ENCODE data around the gene OMG.
"Not testable (repeated sequence)": the region's sequence is repeated elsewhere in the genome, so short reads cannot be mapped to it uniquely, and the experiment has no call there.

OMG gene

GRCh38 chr17:31272803-31273202 lies 24.2 kb downstream of the OMG start:
- Histone ChIP-seq H3K79me2 (no peaks in the 10 kb centered on the region), H3K27ac (no peak overlapping the region), H3K4me1 (peaks cover 10% of the 10 kb centered on the region), H3K4me3 (ENCODE audit: low read depth, low read length) (no peak overlapping the region), H3K9me3 (ENCODE audit: control insufficient read depth, low read length) (no peaks in the 10 kb centered on the region), H3K36me3 (ENCODE audit: control insufficient read depth, insufficient read depth, low read length) (no peaks in the 10 kb centered on the region), H3K4me2 (ENCODE audit: low read length) (no peak overlapping the region), H2AFZ (no peak overlapping the region), H3K27me3 (ENCODE audit: control insufficient read depth, insufficient read depth, low read length) (no peaks in the 10 kb centered on the region), H3K9ac (no peak overlapping the region)
- TF ChIP-seq CTCF (IDR thresholded peaks at IDR 0.05) = no peak

- Histone ChIP-seq H3K79me2 (no peaks in the 10 kb centered on the region), H2AFZ (no peak overlapping the region), H3K27me3 (ENCODE audit: control insufficient read depth, insufficient read depth, low read length) (no peaks in the 10 kb centered on the region), H3K9me3 (ENCODE audit: control insufficient read depth, low read length) (no peaks in the 10 kb centered on the region), H3K4me1 (peaks cover 10% of the 10 kb centered on the region), H3K9ac (no peak overlapping the region), H3K4me2 (ENCODE audit: low read length) (no peak overlapping the region), H3K36me3 (ENCODE audit: control insufficient read depth, insufficient read depth, low read length) (no peaks in the 10 kb centered on the region), H3K4me3 (ENCODE audit: low read depth, low read length) (no peak overlapping the region), H3K27ac (no peak overlapping the region)
- TF ChIP-seq CTCF (IDR thresholded peaks at IDR 0.05) = no peak
Measured at GRCh38 chr17:31272236-31272635, 24.8 kb downstream of the OMG start.

GRCh38 chr17:31269578-31269983 lies 27.5 kb downstream of the OMG start:
- Histone ChIP-seq H3K9me3 (ENCODE audit: control insufficient read depth, low read length) (no peaks in the 10 kb centered on the region), H3K36me3 (ENCODE audit: control insufficient read depth, insufficient read depth, low read length) (no peaks in the 10 kb centered on the region), H3K27me3 (ENCODE audit: control insufficient read depth, insufficient read depth, low read length) (no peaks in the 10 kb centered on the region), H3K27ac (no peak overlapping the region), H3K9ac (no peak overlapping the region), H2AFZ (no peak overlapping the region), H3K4me3 (ENCODE audit: low read depth, low read length) (no peak overlapping the region), H3K4me2 (ENCODE audit: low read length) (no peak overlapping the region), H3K4me1 (peaks cover 10% of the 10 kb centered on the region), H3K79me2 (no peaks in the 10 kb centered on the region)
- TF ChIP-seq CTCF (IDR thresholded peaks at IDR 0.05) = no peak

GRCh38 chr17:31269036-31269577 lies 27.9 kb downstream of the OMG start:
- no peak overlapping the region for H3K4me3 ChIP-seq (ENCODE audit: low read depth, low read length)
- no peak overlapping the region for H3K27ac ChIP-seq
- H3K9me3 ChIP-seq (ENCODE audit: control insufficient read depth, low read length) = no peaks in the 10 kb centered on the region
- H3K9ac ChIP-seq = no peak overlapping the region
- no peak overlapping the region for H2AFZ ChIP-seq
- no peaks in the 10 kb centered on the region for H3K36me3 ChIP-seq (ENCODE audit: control insufficient read depth, insufficient read depth, low read length)
- peaks cover 10% of the 10 kb centered on the region for H3K4me1 ChIP-seq
- H3K4me2 ChIP-seq (ENCODE audit: low read length) = no peak overlapping the region
- TF ChIP-seq CTCF (IDR thresholded peaks at IDR 0.05) = no peak
- no peaks in the 10 kb centered on the region for H3K27me3 ChIP-seq (ENCODE audit: control insufficient read depth, insufficient read depth, low read length)
- H3K79me2 ChIP-seq = no peaks in the 10 kb centered on the region

- no peak overlapping the region for H3K27ac ChIP-seq
- H3K4me2 ChIP-seq (ENCODE audit: low read length) = no peak overlapping the region
- H2AFZ ChIP-seq = no peak overlapping the region
- no peaks in the 10 kb centered on the region for H3K36me3 ChIP-seq (ENCODE audit: control insufficient read depth, insufficient read depth, low read length)
- no peaks in the 10 kb centered on the region for H3K9me3 ChIP-seq (ENCODE audit: control insufficient read depth, low read length)
- H3K4me1 ChIP-seq = peaks cover 10% of the 10 kb centered on the region
- no peak overlapping the region for H3K4me3 ChIP-seq (ENCODE audit: low read depth, low read length)
- H3K9ac ChIP-seq = no peak overlapping the region
- H3K27me3 ChIP-seq (ENCODE audit: control insufficient read depth, insufficient read depth, low read length) = no peaks in the 10 kb centered on the region
- TF ChIP-seq CTCF (IDR thresholded peaks at IDR 0.05) = no peak
- H3K79me2 ChIP-seq = no peaks in the 10 kb centered on the region
Measured at GRCh38 chr17:31266042-31266441, 31.0 kb downstream of the OMG start.

GRCh38 chr17:31262923-31263322 lies 34.1 kb downstream of the OMG start:
- H3K9ac ChIP-seq; H3K27me3 ChIP-seq (ENCODE audit: control insufficient read depth, insufficient read depth, low read length); H3K4me3 ChIP-seq (ENCODE audit: low read depth, low read length); H3K4me1 ChIP-seq; H3K9me3 ChIP-seq (ENCODE audit: control insufficient read depth, low read length); H3K4me2 ChIP-seq (ENCODE audit: low read length); H2AFZ ChIP-seq; H3K36me3 ChIP-seq (ENCODE audit: control insufficient read depth, insufficient read depth, low read length); H3K27ac ChIP-seq; H3K79me2 ChIP-seq: not testable (repeated sequence)
